ENCODE data around the gene CNP.
A peak's percentile ranks its signal among the peaks of the same experiment; 100 is the strongest.
"Not testable (repeated sequence)": the region's sequence is repeated elsewhere in the genome, so short reads cannot be mapped to it uniquely, and the experiment has no call there.

The CNP gene

GRCh38 chr17:42019509-42020404, 53.2 kb downstream of the CNP start, which contains the start of gene NKIRAS2:
TSS of gene NKIRAS2 (plus strand) at chr17:42020090. CDS start at chr17:42021578, 1,488 bp downstream.
- TF ChIP-seq, protein P1, sequence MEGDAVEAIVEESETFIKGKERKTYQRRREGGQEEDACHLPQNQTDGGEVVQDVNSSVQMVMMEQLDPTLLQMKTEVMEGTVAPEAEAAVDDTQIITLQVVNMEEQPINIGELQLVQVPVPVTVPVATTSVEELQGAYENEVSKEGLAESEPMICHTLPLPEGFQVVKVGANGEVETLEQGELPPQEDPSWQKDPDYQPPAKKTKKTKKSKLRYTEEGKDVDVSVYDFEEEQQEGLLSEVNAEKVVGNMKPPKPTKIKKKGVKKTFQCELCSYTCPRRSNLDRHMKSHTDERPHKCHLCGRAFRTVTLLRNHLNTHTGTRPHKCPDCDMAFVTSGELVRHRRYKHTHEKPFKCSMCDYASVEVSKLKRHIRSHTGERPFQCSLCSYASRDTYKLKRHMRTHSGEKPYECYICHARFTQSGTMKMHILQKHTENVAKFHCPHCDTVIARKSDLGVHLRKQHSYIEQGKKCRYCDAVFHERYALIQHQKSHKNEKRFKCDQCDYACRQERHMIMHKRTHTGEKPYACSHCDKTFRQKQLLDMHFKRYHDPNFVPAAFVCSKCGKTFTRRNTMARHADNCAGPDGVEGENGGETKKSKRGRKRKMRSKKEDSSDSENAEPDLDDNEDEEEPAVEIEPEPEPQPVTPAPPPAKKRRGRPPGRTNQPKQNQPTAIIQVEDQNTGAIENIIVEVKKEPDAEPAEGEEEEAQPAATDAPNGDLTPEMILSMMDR (IDR thresholded peaks at IDR 0.05; ENCODE audit: low read depth, low read length), result peak; percentile 88
- peak; percentile 49 for TF ChIP-seq POLR2A (IDR thresholded peaks at IDR 0.05; ENCODE audit: extremely low read depth, insufficient read length)
- peak; percentile 19; the same call in 1 of the 2 replicates for TF ChIP-seq MAX (IDR thresholded peaks at IDR 0.05; ENCODE audit: low read depth, low read length)
- TF ChIP-seq MYC (IDR thresholded peaks at IDR 0.05; ENCODE audit: low read depth, low read length), result peak; percentile 64
- peak within 1 kb of the TSS; percentile 75 for H3K4me3 ChIP-seq (ENCODE audit: low read depth, low read length)
- peak; percentile 95 for DNase-seq (ENCODE audit: low read depth)

- H3K4me3 ChIP-seq (ENCODE audit: low read depth, low read length), result peak overlapping the region; percentile 75
- DNase-seq (ENCODE audit: low read depth), result not testable (repeated sequence)
These were observed 54.2 kb downstream of the CNP start for GRCh38 chr17:42020845-42021244.

- peak; percentile 94 for DNase-seq (ENCODE audit: low read depth)
- no peak for TF ChIP-seq MAX (IDR thresholded peaks at IDR 0.05; ENCODE audit: low read depth, low read length)
- TF ChIP-seq MYC (IDR thresholded peaks at IDR 0.05; ENCODE audit: low read depth, low read length), result 0 out of 2 replicates have a peak, but pooled peaks have one; percentile 28
- peak overlapping the region; percentile 11 for H3K4me3 ChIP-seq (ENCODE audit: low read depth, low read length)
These were observed 57.1 kb downstream of the CNP start for GRCh38 chr17:42023524-42024349.

GRCh38 chr17:42025191-42025579, 58.6 kb downstream of the CNP start:
- H3K4me3 ChIP-seq (ENCODE audit: low read depth, low read length), result no peak overlapping the region
- no peak for DNase-seq (ENCODE audit: low read depth)
- TF ChIP-seq, protein P1 (IDR thresholded peaks at IDR 0.05; ENCODE audit: low read depth, low read length), result no peak
- TF ChIP-seq MAX (IDR thresholded peaks at IDR 0.05; ENCODE audit: low read depth, low read length) (no peak), MYC (IDR thresholded peaks at IDR 0.05; ENCODE audit: low read depth, low read length) (no peak), POLR2A (IDR thresholded peaks at IDR 0.05; ENCODE audit: extremely low read depth, insufficient read length) (no peak)

GRCh38 chr17:42025936-42026335, 59.3 kb downstream of the CNP start:
- TF ChIP-seq MAX (IDR thresholded peaks at IDR 0.05; ENCODE audit: low read depth, low read length) (no peak), MYC (IDR thresholded peaks at IDR 0.05; ENCODE audit: low read depth, low read length) (no peak), POLR2A (IDR thresholded peaks at IDR 0.05; ENCODE audit: extremely low read depth, insufficient read length) (no peak)
- TF ChIP-seq, protein P1 (IDR thresholded peaks at IDR 0.05; ENCODE audit: low read depth, low read length), result no peak
- H3K4me3 ChIP-seq (ENCODE audit: low read depth, low read length), result no peak overlapping the region
- no peak for DNase-seq (ENCODE audit: low read depth)

DNA sequence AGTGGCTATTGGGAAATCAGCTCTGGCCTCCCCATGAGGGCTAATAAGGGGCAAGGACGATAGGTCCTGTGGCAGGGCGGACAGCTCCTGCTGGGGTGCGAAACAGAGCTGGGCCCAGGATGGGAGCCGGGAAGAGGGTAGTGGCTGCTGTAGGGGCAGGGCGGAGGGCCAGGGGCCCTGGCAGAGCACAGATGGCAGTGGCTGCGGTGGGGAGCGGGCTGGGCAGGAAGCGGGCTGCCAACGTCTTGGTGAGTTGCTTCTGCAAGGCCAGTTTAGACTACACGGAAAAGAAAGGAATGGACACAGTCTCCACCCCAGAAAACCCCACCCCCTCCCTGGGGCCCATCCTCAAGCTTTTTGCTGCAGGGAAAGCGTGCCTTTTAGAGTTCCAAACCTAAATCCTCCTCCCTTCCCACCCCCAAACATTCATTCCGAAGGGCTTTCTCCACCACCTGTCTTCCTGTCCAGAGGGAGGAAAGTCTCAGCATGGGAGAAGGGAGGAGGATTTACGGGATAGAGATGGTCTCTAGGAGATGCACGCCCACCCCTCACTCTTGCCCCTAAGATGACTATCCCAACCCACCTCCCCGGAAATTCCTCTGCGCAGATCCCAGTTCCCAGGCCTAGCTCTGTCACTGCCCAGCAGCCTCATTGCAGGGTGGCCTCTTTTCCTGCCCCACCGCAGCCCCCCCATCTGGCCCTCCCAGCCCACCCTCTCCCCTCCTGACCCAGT, 60.4 kb downstream of the CNP start:
- no peak for DNase-seq (ENCODE audit: low read depth)
- no peak for TF ChIP-seq MAX (IDR thresholded peaks at IDR 0.05; ENCODE audit: low read depth, low read length)
- TF ChIP-seq, protein P1 (IDR thresholded peaks at IDR 0.05; ENCODE audit: low read depth, low read length), result no peak
- no peak for TF ChIP-seq MYC (IDR thresholded peaks at IDR 0.05; ENCODE audit: low read depth, low read length)
- TF ChIP-seq POLR2A (IDR thresholded peaks at IDR 0.05; ENCODE audit: extremely low read depth, insufficient read length), result no peak
- no peak overlapping the region for H3K4me3 ChIP-seq (ENCODE audit: low read depth, low read length)
